Muscle layer of duodenum (tissue), 2 donors: ENCODE data around the gene EEF1A1.

Experiments used
- H3K27ac ChIP-seq: one replicate; pipeline ENCODE4 v1.7.0; 2013; ENCODE audit warnings: mild to moderate bottlenecking, low read length
- H3K27me3 ChIP-seq: one replicate; pipeline ENCODE4 v1.7.0; 2013; ENCODE audit warnings: low read depth, mild to moderate bottlenecking, control low read depth, low read length
- H3K36me3 ChIP-seq, 2 donors: one replicate each; pipeline ENCODE4 v1.7.0; 2013; ENCODE audit warnings: low read length in 2 of 2, control low read depth in 1 of 2, mild to moderate bottlenecking in 1 of 2; ENCODE audit not compliant: insufficient read depth in 2 of 2, control insufficient read depth in 1 of 2
- H3K4me1 ChIP-seq, 2 donors: one replicate each; pipeline ENCODE4 v1.7.0; 2013; ENCODE audit warnings: low read length in 2 of 2, mild to moderate bottlenecking in 2 of 2, control low read depth in 1 of 2, moderate library complexity in 1 of 2; ENCODE audit not compliant: insufficient read depth in 2 of 2, control insufficient read depth in 1 of 2
- H3K4me3 ChIP-seq, 2 donors: one replicate each; pipeline ENCODE4 v1.7.0; 2013; ENCODE audit warnings: low read length in 2 of 2, low read depth in 1 of 2, mild to moderate bottlenecking in 1 of 2
- H3K9me3 ChIP-seq, 2 donors: one replicate each; pipeline ENCODE4 v1.7.0; 2013; ENCODE audit warnings: low read length in 2 of 2, control low read depth in 1 of 2, mild to moderate bottlenecking in 1 of 2; ENCODE audit not compliant: control insufficient read depth in 1 of 2
- donor health status: healthy.

EEF1A1 gene

DNA sequence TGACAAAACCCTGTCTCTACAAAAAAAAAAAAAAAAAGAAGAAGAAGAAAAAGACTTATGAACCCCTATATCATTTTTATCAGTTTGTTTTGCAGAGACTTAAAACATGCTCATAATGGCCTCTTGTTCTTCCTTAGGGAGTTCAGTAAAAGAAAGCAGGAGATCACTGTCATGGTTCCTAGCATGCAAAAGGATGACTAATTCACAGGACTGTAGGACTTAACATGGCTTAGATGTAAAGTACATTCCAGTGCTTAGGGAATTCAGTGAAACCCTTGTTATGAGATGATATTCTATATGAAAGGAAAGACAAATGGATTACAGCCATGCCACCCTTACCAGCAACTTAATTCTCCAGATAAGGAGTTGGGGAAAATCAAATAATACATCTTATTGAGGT is 29.5 kb downstream of the EEF1A1 start:
- Histone ChIP-seq H3K27me3 (no peaks in the 10 kb centered on the region), H3K4me1 (no peaks in the 10 kb centered on the region), H3K36me3 (peaks cover 31 to 49% of the 10 kb centered on the region in 2 donors), H3K9me3 (no peaks in the 10 kb centered on the region), H3K27ac (no peak overlapping the region), H3K4me3 (no peak overlapping the region)

DNA sequence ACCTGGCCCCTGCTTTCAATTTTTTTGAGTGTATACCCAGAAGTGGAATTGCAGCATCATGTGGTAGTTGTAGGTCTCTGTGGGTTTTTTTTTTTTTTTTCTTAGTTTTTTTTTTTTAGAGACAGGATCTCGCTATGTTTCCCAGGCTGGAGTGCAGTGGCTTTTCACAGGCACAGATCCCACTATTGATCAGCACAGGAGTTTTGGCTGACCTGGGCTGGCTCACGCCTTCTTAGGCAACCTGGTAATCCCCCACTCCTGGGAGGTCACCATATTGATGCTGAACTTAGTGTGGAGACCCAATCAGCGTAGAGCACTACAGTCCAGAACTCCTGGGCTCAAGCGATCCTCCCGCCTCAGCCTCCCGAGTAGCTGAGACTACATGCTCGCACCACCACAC is 33.4 kb downstream of the EEF1A1 start:
- Histone ChIP-seq H3K9me3 (no peaks in the 10 kb centered on the region), H3K4me1 (no peaks in the 10 kb centered on the region), H3K36me3 (peaks cover 36 to 65% of the 10 kb centered on the region in 2 donors), H3K27me3 (no peaks in the 10 kb centered on the region), H3K4me3 (no peak overlapping the region), H3K27ac (no peak overlapping the region)

DNA sequence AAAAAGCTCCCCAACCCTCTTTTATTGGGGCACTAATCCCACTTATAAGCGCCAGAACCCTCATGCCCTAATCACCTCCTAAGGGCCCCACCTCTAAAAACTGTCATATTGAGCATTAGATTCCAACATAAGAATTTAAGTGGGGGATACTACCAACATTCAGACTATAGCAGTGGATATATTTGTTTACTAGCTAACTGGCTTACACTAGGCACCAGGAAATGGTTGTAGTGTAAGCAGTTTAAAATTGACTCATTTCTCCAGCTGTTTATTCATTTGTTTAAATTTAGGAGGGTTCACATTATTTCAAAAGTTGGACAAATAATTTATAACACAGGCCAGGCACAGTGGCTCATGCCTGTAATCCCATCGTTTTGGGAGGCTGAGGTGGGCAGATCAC is 36.4 kb downstream of the EEF1A1 start:
- Histone ChIP-seq H3K4me1 (no peaks in the 10 kb centered on the region), H3K36me3 (peaks cover 47 to 81% of the 10 kb centered on the region in 2 donors), H3K27ac (no peak overlapping the region), H3K4me3 (no peak overlapping the region), H3K27me3 (no peaks in the 10 kb centered on the region), H3K9me3 (no peaks in the 10 kb centered on the region)

DNA sequence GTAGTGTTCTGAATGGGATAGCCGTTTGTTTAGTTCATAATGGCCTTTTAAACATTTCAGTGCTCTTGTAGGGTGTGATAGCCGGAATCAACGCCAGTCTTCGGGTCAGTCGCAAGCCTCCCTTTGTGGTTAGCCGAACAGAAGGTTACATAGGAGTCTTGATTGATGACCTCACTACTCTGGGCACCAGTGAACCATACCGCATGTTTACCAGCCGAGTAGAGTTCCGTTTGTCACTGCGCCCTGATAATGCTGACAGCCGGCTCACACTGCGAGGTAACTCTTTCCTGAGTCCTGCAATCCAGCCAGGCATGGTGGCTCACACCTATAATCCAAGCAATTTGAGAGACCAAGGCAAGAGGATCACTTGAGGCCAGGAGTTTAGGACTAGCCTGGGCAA is 38.9 kb downstream of the EEF1A1 start:
- H3K4me3 ChIP-seq, result no peak overlapping the region
- peaks cover 42 to 73% of the 10 kb centered on the region in 2 donors for H3K36me3 ChIP-seq

GRCh38 chr6:73477407-73477806 is 43.4 kb downstream of the EEF1A1 start:
- no peaks in the 10 kb centered on the region for H3K9me3 ChIP-seq
- no peaks in the 10 kb centered on the region for H3K27me3 ChIP-seq
- H3K4me1 ChIP-seq, result no peaks in the 10 kb centered on the region
- no peak overlapping the region for H3K27ac ChIP-seq
- H3K36me3 ChIP-seq, result peaks cover 23 to 65% of the 10 kb centered on the region in 2 donors
- H3K4me3 ChIP-seq, result no peak overlapping the region

More for the DNA sequence above, 38.9 kb downstream of the EEF1A1 start:
- H3K27me3 ChIP-seq, result no peaks in the 10 kb centered on the region
- no peaks in the 10 kb centered on the region for H3K4me1 ChIP-seq
- H3K9me3 ChIP-seq, result no peaks in the 10 kb centered on the region
- no peak overlapping the region for H3K27ac ChIP-seq

DNA sequence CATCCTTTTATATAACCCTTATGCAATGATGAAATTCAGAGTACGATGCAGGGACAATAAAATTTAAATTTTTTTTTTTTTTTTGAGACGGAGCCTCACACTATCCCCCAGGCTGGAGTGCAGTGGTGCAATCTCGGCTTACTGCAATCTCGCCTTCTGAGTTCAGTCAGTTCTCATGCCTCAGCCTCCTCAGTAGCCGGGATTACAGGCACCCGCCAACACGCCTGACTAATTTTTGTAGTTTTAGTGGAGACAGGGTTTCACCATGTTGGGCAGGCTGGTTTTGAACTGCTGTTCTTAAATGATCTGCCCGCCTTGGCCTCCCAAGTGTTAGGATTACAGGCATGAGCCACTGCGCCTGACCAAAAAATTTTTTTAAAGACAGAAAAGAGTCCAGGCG is 44.1 kb downstream of the EEF1A1 start:
- no peak overlapping the region for H3K27ac ChIP-seq
- H3K9me3 ChIP-seq, result no peaks in the 10 kb centered on the region
- no peaks in the 10 kb centered on the region for H3K4me1 ChIP-seq
- H3K4me3 ChIP-seq, result no peak overlapping the region
- H3K27me3 ChIP-seq, result no peaks in the 10 kb centered on the region
- H3K36me3 ChIP-seq, result peaks cover 17 to 63% of the 10 kb centered on the region in 2 donors

DNA sequence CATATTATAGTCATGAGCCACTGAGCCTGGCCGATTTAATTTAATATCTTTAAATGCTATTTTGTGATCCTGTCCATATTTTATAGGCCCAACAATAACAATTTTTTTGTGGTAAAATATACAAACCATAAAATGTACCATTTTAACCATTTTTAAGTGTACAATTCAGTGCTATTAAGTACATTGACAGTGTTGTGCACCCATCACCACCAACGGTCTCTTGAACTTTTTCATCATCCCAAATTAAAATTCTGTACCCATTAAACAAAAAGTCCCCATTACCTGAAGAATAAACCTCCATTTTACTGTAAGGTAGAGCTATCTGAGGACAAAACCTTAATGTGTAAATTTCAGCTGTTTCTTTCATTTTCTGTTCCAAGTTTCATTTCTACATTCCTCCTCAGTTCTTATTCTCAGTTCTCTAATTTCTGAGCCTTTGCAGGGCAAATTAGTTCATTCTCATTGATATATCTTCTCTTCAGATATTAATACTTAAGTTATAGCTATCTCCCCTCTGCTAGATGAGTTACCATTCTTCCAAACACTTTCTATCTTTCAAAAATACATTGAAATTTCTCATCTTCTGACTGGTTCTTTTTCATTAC is 49.0 kb downstream of the EEF1A1 start:
- Histone ChIP-seq H3K36me3 (peaks cover 4 to 56% of the 10 kb centered on the region in 2 donors), H3K27ac (no peak overlapping the region), H3K27me3 (no peaks in the 10 kb centered on the region), H3K4me1 (no peaks in the 10 kb centered on the region), H3K9me3 (no peaks in the 10 kb centered on the region), H3K4me3 (no peak overlapping the region)
